HG02973 (cell line): Measurements from ENCODE around the gene USH1G.
"Not testable (repeated sequence)": the region's sequence is repeated elsewhere in the genome, so short reads cannot be mapped to it uniquely, and the experiment has no call there.

Source experiments
- ATAC-seq: cut with Tn5 transposase; IDR thresholded peaks from one replicate; pipeline ENCODE4 v1.9.1; 2021; ENCODE audit warnings: moderate library complexity; ENCODE audit not compliant: unreplicated experiment

Gene USH1G

DNA sequence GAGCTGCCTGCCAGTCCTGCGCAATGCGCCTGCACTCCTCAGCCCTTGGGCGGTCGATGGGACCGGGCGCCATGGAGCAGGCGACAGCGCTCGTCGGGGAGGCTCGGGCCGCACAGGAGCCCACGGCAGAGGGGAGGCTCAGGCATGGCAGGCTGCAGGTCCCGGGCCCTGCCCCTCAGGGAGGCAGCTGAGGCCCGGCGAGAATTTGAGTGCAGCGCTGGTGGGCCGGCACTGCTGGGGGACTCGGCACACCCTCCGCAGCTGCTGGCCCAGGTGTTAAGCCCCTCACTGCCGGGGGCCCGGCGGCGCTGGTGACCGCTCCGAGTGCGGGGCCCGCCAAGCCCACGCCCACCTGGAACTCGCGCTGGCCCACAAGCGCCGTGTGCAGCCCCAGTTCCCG lies 16.0 kb downstream of the USH1G start:
- ATAC-seq, result no peak

DNA sequence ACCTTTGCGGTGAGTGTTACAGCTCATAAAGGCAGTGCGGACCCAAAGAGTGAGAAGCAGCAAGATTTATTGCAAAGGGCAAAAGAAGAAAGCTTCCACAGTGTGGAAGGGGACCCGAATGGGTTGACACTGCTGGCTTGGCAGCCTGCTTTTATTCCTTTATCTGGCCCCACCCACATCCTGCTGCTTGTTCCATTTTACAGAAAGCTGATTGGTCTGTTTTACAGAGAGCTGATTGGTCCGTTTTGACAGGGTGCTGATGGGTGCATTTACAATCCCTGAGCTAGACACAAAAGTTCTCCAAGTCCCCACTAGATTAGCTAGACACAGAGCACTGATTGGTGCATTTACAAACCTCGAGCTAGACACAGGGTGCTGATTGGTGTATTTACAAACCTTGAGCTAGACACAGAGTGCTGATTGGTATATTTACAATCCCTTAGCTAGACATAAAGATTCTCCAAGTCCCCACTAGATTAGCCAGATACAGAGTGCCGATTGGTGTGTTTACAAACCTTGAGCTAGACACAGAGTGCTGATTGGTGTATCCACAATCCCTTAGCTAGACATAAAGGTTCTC lies 16.8 kb downstream of the USH1G start:
- not testable (repeated sequence) for ATAC-seq

DNA sequence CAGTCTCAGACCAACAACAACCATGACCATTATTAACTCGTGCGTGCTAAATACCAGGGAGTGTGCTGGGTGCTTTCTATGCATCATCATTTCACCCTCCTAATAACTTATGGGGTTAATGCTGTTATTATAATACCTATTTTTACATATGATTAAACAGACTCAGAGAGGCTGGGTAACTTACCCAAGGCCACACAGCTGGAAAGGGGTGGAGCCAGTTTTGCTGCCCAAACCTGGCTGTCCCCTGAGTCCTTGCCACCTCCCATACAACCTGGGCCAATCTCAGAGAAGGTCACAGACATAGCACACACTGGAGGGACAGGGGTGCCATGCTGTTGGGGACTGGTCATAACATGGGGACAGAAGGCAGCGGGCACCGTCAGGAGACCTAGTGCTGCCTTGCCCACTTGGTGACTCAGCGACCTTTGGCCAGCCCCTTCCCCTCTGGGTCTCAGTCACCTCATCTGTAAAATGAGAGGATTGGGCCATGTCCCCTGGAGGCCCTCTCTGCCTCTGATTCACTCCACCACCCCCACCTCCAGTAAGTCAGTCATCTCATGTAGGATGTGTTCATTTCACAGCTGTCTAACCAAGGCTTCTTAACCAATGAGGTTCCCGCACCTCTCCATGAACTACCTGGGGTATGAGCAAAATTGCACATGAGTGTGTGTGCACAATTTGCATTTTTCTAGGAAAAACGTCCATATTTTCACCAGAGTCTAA lies 18.2 kb downstream of the USH1G start:
- ATAC-seq, result no peak

DNA sequence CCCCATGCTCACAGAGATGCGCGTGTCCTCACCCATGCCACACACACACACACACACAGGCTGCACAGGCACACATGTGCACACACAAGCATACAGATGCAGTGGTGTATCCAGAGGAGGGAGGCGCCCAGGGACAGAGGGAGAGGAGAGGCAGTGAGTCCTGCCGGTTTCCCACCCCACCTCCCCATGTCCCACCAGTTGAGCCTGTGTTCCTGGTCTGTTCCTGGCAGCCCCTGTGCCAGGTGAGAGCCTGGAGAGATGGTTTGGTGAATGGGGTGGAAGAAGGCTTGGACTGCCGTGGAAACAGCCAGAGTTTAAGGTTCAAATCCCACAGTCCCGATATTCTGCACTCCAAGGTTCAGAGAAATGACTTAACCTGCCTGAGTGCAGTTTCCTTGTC lies 19.4 kb downstream of the USH1G start:
- no peak for ATAC-seq

DNA sequence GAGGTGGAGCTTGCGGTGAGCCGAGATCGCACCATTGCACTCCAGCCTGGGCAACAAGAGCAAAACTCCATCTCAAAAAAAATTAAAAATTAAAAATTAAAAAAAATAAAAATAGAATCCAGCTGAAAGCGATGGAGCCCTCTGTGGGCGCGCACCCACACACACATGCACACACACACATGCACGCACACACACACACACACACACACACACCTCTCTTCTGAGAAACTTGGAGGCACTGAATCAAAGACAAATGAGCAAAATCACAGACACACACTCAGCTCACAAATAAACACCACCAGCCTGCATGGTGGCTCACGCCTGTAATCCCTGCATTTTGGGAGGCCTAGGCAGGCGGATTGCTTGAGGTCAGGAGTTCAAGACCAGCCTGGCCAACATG lies 20.0 kb downstream of the USH1G start:
- no peak for ATAC-seq

DNA sequence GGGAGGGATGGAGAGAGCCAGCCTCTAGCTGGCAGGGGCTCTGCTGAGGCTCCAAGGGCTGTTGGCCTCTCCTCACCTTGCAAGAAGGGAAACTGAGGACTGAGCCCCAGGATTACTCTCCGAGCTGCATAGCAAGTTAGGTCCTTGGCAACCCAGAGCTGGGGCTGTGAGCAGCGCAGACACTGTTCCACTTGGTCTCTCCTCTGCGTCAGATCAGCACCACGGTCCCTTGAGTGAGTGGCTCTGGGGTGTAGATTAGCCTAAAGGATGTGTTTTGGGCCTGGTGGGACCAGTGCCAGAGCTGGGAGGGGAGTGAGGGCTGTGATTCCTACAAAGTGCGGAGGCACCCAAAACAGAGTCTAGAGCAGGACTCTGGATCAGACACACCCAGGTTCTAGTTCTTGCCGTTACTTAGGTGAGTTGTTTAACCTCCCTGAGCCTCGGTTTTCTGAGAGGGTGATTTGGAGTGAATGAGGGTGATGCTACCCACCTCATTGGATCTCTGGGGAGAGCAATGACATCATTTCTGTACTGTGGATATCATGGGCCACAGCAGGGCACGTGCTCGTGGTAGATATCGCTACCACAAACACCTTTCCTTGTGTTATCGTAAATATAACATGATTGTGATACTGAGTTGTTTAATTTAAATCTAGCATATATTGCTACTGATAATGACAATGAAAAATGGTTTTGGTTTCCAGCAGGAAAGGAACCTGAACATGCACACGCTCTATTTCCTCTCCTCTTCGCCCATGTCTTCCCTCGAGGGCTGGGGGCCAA lies 21.5 kb downstream of the USH1G start:
- no peak for ATAC-seq

DNA sequence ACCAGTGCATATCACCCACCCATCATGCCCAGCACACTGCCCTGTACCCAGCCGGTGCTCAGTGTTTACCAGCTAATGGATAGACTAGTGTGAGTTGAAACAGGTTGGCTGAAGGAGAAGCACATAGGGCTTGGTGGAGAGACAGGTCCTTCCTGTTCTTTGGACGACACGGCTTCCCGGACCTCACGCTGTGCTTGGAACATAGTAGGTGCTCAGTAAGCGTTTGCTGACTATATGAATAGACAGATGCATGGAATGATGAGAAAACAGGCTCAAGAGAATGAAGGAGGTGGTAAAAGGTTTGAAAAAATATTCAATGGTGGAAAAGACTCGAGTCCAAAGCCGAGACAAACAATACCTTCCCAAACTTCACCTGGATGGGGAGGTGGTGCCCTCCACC lies 22.8 kb downstream of the USH1G start:
- ATAC-seq, result no peak

DNA sequence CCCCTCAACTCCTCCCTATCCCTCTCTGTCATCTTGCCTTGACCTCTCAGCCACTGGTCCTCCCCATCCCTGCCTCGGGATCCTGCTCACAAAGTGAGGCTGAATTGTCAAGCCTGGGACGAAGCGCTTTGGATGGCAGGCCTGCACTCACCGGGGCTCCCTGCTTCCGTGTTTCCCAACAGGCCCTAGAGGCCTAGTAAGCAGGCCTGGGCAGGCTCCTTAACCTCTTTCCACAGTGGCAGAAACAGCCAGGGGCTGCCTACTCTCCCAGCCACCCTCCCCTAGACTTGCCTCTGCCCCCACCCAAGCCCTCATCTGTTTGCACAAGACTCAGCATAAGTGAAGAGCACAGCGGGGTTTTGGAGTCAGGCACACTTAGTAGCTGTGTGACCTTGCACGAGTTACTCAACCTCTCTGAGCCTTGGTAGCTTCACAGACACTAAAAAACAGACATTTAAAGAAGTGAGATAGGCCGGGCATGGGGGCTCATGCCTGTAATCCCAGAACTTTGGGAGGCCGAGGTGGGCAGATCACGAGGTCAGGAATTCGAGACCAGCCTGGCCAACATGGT lies 24.6 kb downstream of the USH1G start:
- ATAC-seq, result no peak

DNA sequence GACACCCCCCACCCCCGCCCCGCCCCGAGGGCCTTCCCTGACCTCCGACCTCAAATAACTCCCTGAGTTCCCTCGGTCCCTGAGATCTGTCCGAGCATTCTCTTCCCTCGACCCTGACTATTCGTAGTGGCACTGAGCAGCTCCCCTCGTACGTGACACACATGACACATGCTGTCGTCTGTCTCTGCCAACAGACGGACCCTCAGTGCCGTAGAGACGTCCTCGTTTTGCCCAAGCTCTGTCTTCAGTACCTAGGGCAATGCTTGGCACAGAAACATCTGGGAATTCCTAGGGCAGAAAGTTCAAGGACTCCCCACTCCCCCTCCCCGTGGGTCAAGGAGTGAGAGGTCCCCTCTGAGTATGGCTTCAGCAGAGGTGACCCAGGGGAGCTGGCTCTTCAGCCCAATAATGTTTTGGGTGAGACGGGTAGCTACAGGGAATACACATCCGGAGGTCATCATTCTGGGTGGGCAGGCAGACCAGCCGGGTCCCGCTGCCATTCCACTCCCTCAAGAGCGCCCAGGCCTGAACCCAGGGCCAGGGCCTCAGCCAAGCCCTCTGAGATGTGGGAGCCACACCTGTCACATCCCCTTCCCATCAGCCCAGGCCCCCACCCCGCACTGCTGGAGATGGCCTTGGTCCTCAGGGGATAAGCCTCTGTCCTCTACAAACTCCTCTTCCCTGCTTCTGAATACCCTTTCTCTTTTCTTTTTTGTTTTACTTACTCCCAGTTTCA lies 29.0 kb downstream of the USH1G start:
- ATAC-seq, result no peak

DNA sequence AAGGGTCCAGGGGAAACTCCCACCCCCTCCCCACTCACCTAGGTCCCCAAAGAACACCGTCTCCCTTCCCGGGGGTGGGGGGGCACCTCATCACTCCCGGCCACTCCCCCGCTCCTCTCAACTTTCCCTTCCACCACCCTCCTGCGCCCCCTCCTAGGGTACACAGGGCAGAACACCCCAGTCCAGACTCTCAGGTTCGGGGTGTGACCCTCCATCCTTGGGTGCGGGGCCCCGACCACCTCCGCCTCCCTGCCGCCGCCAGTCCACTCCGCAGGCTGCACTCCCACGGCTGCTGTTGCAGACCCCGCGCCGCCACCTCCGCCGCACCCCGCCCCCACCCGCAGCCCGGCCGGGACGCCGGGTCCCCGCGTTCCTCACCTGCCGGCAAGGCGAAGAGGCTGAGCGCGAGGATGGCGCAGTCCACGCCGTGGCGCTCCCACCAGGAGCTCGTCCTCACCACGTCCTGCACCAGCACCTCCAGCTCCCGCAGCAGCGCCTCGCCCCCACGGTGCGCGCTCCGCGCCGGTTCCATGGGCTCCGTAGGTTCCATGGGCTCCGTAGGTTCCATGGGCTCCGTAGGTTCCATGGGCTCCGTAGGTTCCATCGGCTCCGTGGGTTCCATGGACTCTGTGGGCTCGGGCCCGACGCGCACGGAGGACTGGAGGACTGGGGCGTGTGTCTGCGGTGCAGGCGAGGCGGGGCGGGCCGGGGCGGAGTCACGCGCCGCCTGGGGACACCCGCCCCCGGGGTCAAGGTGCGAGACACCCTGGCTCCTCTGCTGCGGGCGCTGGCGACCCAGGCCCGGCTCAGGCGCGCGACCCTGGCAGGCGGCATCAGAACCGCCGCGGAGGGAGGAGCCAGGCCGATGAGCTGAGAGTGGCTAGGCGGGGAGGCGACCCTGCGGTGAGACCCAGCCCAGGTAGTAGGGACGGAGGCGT lies 29.8 kb downstream of the USH1G start, which contains the start of gene FADS6:
FADS6 (minus strand) TSS at position 660 of the 938 bp plus-strand sequence; CDS start at position 622, 38 bp downstream.
- no peak for ATAC-seq

DNA sequence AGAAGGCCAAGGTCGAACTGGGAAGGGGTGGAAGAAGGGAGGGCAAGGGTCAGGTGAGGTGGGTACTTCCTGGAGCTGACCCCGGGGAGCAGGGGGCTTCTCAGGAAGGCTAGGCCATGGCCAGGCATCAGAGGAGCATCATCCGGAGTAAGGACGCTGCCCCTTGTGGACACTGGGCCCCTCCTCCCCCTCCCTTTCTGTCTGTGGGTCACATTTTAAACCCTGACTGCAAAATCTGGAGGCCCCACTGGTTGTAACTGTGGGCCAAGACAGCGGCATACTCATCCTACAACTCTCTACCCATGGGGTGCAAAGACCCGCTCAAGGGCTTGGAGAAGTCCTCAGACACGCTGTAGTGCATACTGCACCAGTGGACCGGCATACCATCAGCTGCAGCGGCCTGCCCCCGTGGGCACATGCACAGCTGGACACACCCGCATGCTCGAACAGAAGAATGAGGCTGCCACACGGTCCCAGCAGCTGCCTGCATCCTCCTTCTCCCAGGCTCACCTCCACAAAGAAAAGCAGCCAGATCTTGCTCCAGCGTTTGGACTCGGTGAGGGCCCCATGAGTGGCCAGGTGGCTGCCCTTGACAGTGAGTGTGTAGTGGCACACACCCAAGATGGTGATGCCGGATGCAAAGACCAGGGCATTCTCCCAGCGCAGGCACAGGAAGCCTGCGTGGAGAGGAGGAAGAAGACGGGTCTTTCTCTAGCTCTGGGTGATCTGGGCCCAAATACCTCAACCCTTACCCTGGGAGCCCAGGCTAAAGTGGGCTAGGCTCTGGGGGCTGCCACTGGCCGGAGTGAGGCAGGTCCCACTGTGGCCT lies 30.8 kb downstream of the USH1G start:
- ATAC-seq, result no peak

DNA sequence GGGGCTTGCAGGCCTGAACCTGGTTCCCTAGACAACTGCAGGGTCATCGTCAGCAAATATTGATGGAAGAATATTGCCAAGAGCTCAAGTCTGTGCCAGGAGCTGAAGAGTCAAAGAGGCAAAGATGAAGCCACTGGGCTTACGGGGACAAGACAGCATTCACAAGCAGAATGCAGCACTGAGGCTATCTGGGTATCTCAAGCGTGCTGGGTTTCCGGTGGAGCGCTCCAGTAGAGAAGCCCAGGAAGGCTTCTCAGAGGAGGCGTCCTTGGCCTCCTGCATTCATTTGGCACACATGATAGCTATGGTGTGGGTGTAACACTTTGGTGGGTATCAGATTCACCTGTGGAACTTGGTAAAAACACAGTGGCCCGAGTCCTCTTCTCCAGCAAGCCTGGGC lies 32.5 kb downstream of the USH1G start:
- ATAC-seq, result no peak

DNA sequence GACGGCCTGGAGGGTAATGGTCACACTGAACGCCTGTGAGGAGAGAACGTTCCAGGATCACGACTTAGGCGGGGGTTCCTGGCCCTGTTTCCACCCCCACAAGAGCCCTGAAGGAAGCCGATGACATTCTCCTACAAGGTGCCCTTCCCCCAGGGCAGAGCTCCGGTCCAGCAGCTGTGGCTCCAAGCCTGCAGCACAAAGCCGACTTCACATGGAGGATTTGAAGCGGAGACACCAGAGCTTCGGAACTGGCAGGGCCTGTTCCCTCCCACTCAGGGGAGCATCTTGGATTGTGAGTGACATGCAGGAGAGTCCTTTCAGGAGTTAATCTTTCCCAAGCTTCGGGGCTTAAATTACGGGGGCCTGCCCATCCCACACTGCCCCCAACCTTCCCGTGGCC lies 34.6 kb downstream of the USH1G start:
- no peak for ATAC-seq

DNA sequence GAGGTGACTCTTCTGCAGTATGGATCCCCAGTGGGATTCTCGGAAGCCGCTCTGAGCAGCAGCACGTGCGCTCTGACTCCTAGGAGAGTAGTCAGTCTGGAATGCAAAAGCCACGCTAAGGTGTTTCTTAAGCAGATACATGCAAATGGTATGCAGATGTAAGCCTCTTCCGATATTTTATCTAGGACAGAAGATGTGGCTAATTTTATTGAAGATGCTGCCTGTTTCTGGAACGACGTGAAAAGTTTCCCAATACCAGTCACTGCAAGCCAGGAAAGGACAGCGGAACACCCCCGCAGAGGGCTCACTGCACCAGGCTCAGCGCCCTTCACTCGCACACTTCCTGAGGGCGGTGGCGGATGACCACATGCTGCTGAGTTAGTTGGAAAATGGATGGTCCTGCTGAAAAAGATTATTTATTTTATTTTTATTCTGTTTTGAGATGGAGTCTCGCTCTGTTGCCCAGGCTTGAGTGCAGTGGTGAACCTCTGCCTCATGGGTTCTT lies 39.8 kb downstream of the USH1G start:
- no peak for ATAC-seq

DNA sequence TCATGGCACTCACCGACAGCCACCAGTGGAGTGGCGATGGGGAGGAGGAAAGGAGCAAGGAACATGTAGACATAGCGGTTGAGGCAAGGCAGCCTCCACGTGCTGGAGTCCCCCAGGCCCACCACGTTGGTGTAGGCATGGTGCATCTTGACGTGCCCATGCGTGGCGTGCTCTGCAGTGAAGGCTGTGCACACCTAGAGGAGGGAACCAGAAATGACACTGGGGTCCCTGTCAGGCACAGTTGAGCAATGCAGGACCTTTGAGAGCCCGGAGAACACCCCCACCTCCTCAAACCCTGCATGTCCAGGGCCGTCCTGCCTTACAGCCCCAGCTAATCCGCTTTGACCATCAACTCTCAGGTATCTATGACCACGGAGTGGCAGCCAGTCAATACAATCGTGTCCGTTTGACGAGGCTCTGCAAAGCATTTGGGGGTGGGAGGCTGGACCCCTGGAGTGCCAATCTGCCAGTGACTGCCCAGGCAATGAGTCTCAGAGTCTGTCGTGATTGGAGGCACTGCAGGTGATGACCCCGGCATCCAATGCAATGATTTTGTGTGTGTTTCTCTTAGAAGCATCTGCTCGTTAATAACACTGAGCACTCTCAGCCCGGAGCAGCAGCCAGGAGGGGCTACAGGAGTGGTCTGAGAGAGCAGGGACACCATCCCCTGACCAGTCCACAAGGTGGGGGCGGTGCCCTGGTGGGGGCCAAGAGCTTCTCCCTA lies 40.4 kb downstream of the USH1G start:
- no peak for ATAC-seq

DNA sequence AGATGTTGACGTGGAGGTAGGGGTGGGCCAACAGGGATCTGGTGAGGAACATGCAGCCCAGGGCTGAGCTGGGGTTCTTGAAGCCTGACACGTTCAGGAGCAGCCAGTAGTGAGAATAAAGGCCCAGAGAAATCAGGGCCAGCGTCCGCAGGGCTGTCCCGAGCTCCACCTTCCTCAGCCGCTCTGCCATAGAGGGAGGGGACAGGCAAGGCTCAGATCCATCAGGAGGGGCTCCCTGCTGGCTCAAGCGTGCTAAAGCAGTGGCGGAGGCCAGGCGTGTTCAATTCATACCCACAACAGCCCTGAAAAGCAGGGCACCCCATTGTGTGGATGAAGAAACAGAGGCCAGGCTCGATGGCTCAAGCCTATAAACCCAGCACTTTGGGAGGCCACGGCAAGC lies 42.0 kb downstream of the USH1G start:
- no peak for ATAC-seq

DNA sequence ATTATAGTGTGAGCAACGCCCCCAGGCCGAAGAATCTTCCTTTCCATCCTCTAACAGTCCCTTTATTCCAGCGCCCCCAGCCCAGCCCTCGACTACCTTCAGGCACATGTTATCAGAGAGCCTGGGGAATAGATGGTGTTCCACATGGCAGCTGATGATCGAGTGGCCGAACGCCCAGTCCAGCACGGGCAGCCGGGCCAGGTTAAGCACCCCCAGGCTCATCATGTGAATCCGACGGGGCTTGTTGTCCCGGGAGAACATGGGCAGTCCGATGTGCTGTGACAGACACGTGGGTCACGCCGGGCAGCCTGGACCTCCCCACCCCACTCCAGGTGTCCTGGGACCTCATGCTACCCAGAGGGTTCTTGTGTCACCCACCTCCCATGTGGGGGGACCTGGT lies 43.7 kb downstream of the USH1G start:
- ATAC-seq, result no peak

DNA sequence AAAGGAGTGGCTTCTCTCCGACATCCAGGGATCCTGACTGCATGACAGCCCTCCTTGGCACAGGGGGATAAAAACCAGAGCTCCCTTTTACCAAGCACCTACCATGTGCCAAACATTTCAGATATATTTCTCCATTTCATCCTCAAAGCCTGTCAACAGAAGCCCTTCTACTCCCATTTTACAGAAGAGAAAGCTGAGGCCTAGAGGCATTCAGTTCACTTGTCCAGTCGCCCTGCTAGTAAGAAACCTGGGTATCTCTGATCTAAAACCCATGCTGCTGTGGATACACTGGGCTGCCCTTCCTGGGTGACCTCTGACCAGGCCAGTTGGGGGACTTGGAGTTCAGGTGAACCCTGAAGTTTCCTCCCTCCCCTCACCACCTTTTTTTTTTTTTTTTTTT lies 44.4 kb downstream of the USH1G start:
- no peak for ATAC-seq
